IMR-90 (cell line): ENCODE data around the gene TBC1D17. TPM values are rescaled to one million over a fixed set of nuclear protein-coding genes. Genes with fewer than 3 reads are reported as not detected.
A peak's percentile ranks its signal among the peaks of the same experiment; 100 is the strongest.

Source experiments
- ATAC-seq: fragments of 200-7000 bp; cut with Tn5 transposase; 2 replicates; pipeline ENCODE4 v1.9.1; 2020; ENCODE audit warnings: low read depth, mild to moderate bottlenecking, moderate library complexity
- BruUV-seq: library from RNA; stranded (reverse); fragments of 400-500 nt; replicated peaks from 2 replicates; lab custom pipeline; 2021; lab: Mats Ljungman, UMichigan
- CTCF ChIA-PET: fragments of 300-600 bp; formaldehyde crosslinking; extraction: SDS; loops from one replicate; lab custom pipeline; 2021; ENCODE audit warnings: antibody characterized with exemption; lab: Yijun Ruan, JAX
- POLR2A ChIA-PET: fragments of 300-600 bp; sonication (Branson Sonifier 250); formaldehyde crosslinking; loops from one replicate; lab custom pipeline; 2022; ENCODE audit warnings: antibody characterized with exemption; ENCODE audit not compliant: unreplicated experiment; lab: Charles Lee
- DNase-seq: peaks from one replicate; pipeline ENCODE4 v3.0.0; 2013
- H2AFZ ChIP-seq: replicated peaks from 2 replicates; pipeline ENCODE3; 2013; ENCODE audit warnings: low read length, mild to moderate bottlenecking; ENCODE audit not compliant: poor library complexity
- H2AK5ac ChIP-seq: 2 replicates; pipeline ENCODE4 v1.6.1; 2013; ENCODE audit warnings: low read depth, low read length, inconsistent platforms
- H2AK9ac ChIP-seq: replicated peaks from 2 replicates; pipeline ENCODE3; 2013; ENCODE audit warnings: mild to moderate bottlenecking, low read depth, low read length, moderate library complexity; ENCODE audit not compliant: poor library complexity
- H2BK120ac ChIP-seq: 2 replicates; pipeline ENCODE4 v1.6.1; 2013; ENCODE audit warnings: low read depth, low read length, inconsistent platforms
- H2BK15ac ChIP-seq: 3 replicates; pipeline ENCODE4 v1.6.1; 2013; ENCODE audit warnings: low read depth, low read length, inconsistent platforms
- H2BK20ac ChIP-seq: 2 replicates; pipeline ENCODE4 v1.6.1; 2013; ENCODE audit warnings: low read depth, mild to moderate bottlenecking, inconsistent platforms, low read length, moderate library complexity
- H2BK5ac ChIP-seq: 2 replicates; pipeline ENCODE4 v1.6.1; 2013; ENCODE audit warnings: mild to moderate bottlenecking, low read depth, low read length, inconsistent platforms; ENCODE audit not compliant: poor library complexity, severe bottlenecking
- H3K14ac ChIP-seq: replicated peaks from 2 replicates; pipeline ENCODE4 v1.6.1; 2013; ENCODE audit warnings: low read depth, low read length, inconsistent platforms
- H3K18ac ChIP-seq: 2 replicates; pipeline ENCODE4 v1.6.1; 2013; ENCODE audit warnings: low read depth, low read length, control low read depth
- H3K23ac ChIP-seq: 2 replicates; pipeline ENCODE4 v1.6.1; 2013; ENCODE audit warnings: low read depth, low read length, inconsistent platforms
- H3K27ac ChIP-seq: 2 replicates; pipeline ENCODE4 v1.5.1; 2013; ENCODE audit warnings: mild to moderate bottlenecking, control low read depth, low read length; ENCODE audit not compliant: insufficient read depth
- H3K27me3 ChIP-seq: 2 replicates; pipeline ENCODE4 v1.6.1; 2013; ENCODE audit warnings: low read length; ENCODE audit not compliant: control insufficient read depth, insufficient read depth
- H3K36me3 ChIP-seq: 2 replicates; pipeline ENCODE4 v1.6.1; 2013; ENCODE audit warnings: low read length, mixed read lengths; ENCODE audit not compliant: control insufficient read depth, insufficient read depth
- H3K4ac ChIP-seq: 2 replicates; pipeline ENCODE4 v1.6.1; 2013; ENCODE audit warnings: low read depth, low read length, inconsistent platforms
- H3K4me1 ChIP-seq: 2 replicates; pipeline ENCODE4 v1.6.1; 2013; ENCODE audit warnings: low read length, mixed read lengths; ENCODE audit not compliant: control insufficient read depth, insufficient read depth
- H3K4me2 ChIP-seq: 2 replicates; pipeline ENCODE4 v1.6.1; 2013; ENCODE audit warnings: low read depth, mild to moderate bottlenecking, control low read depth, low read length, moderate library complexity
- H3K4me3 ChIP-seq: 2 replicates; pipeline ENCODE4 v1.5.1; 2013; ENCODE audit warnings: low read depth, mild to moderate bottlenecking, control low read depth, low read length, moderate library complexity; ENCODE audit not compliant: insufficient read depth
- H3K56ac ChIP-seq: 2 replicates; pipeline ENCODE4 v1.6.1; 2013; ENCODE audit warnings: low read length, inconsistent platforms; ENCODE audit not compliant: insufficient read depth; ENCODE audit errors: extremely low read depth
- H3K79me1 ChIP-seq, 2 experiments: 2 replicates each; pipeline ENCODE4 v1.6.1; 2013; ENCODE audit warnings: low read length in 2 of 2, inconsistent platforms in 1 of 2, low read depth in 1 of 2
- H3K9ac ChIP-seq: 2 replicates; pipeline ENCODE4 v1.6.1; 2013; ENCODE audit warnings: low read depth, low read length, control low read depth
- H3K9me1 ChIP-seq: 2 replicates; pipeline ENCODE4 v1.6.1; 2013; ENCODE audit warnings: low read length, inconsistent platforms; ENCODE audit not compliant: insufficient read depth
- H3K9me3 ChIP-seq: 2 replicates; pipeline ENCODE4 v1.6.1; 2013; ENCODE audit warnings: low read length; ENCODE audit not compliant: control insufficient read depth, insufficient read depth
- H4K20me1 ChIP-seq: 2 replicates; pipeline ENCODE4 v1.6.1; 2013; ENCODE audit warnings: low read length, inconsistent platforms; ENCODE audit not compliant: insufficient read depth
- H4K5ac ChIP-seq: 2 replicates; pipeline ENCODE4 v1.6.1; 2013; ENCODE audit warnings: mild to moderate bottlenecking, low read depth, low read length, control low read depth
- H4K8ac ChIP-seq, 2 experiments: 2 replicates each; pipeline ENCODE4 v1.6.1; 2013; ENCODE audit warnings: low read depth in 2 of 2, low read length in 2 of 2, control low read depth in 1 of 2, inconsistent platforms in 1 of 2
- H4K91ac ChIP-seq: 2 replicates; pipeline ENCODE4 v1.6.1; 2013; ENCODE audit warnings: low read depth, low read length, inconsistent platforms; ENCODE audit not compliant: insufficient read depth
- CEBPB ChIP-seq: IDR thresholded peaks from 2 replicates; pipeline ENCODE4 v1.6.1; 2012; ENCODE audit warnings: low read depth, low read length, improper control_type of control experiment
- FOS ChIP-seq: fragments of 150-350 bp; IDR thresholded peaks from 2 replicates; pipeline ENCODE4 v1.6.1; 2016; ENCODE audit warnings: low read depth, low read length
- MXI1 ChIP-seq: IDR thresholded peaks from 2 replicates; pipeline ENCODE4 v1.6.1; 2012; ENCODE audit warnings: low read depth, mild to moderate bottlenecking, low read length, moderate library complexity, borderline replicate concordance
- NFE2L2 ChIP-seq: fragments of 150-350 bp; IDR thresholded peaks from 2 replicates; pipeline ENCODE4 v1.6.1; 2016; ENCODE audit warnings: low read depth, mild to moderate bottlenecking, low read length
- USF2 ChIP-seq: fragments of 150-350 bp; IDR thresholded peaks from 2 replicates; pipeline ENCODE4 v1.6.1; 2017; ENCODE audit warnings: mild to moderate bottlenecking, antibody characterized with exemption, low read length, low read depth
- WGBS, 2 experiments: methylation state at CpG; one replicate each; pipeline versions ENCODE4 v1.1.5 to v1.1.7; 2013; ENCODE audit warnings: missing lambda C conversion rate in 2 of 2; ENCODE audit not compliant: insufficient read length in 1 of 2; ENCODE audit errors: extremely low coverage in 2 of 2; 5-methylcytosine and 5-hydroxymethylcytosine counted together
- dilution Hi-C: fragments of 300-500 bp; cut with HindIII; formaldehyde crosslinking; loops from one replicate; pipeline ENCODE4 v1.14.3; 2018; ENCODE audit warnings: low sequenced_read_pairs; ENCODE audit not compliant: unreplicated experiment
- in situ Hi-C: fragments of 300-500 bp; cut with MboI; formaldehyde crosslinking; loops from 3 replicates; pipeline ENCODE4 v1.14.3; 2019; ENCODE audit warnings: low sequenced_read_pairs, inconsistent platforms, mixed read lengths
- intact Hi-C: fragments of 100-400 bp; cut with micrococcal nuclease; formaldehyde crosslinking; loops from 2 replicates; pipeline ENCODE4 v1.10.0; 2022
- polyA plus RNA-seq, 3 experiments: library from polyadenylated mRNA; depleted of rRNA; stranded (reverse); fragments of >200 nt; gene quantifications; 2 replicates each; pipeline ENCODE4 v1.2.3, GENCODE V29; 2012; ENCODE audit warnings: low replicate concordance in 1 of 3
- total RNA-seq: library from RNA; depleted of rRNA; stranded (reverse); fragments of >200 nt; gene quantifications from 2 replicates; pipeline ENCODE4 v1.2.3, GENCODE V29; 2012

Gene TBC1D17
- total and polyA plus RNA-seq, 2 of the 4 experiments (the other 2 are of a cell fraction) = 1.1 to 27.8 TPM

GRCh38 chr19:49892716-49893115 is 15.2 kb downstream of the TBC1D17 start:
- H3K23ac ChIP-seq = no peak overlapping the region
- intact Hi-C loops (no loop called here), in situ Hi-C loops (no loop called here), dilution Hi-C loops (no loop called here)
- H4K91ac ChIP-seq = no peak overlapping the region
- peaks cover 2% of the 10 kb centered on the region; the same call in 1 of the 2 replicates for H3K36me3 ChIP-seq
- no peak overlapping the region for H3K4me2 ChIP-seq
- CTCF ChIA-PET = no interaction called here
- TF ChIP-seq NFE2L2 (no peak), FOS (no peak), USF2 (no peak), MXI1 (no peak), CEBPB (no peak)
- H4K5ac ChIP-seq = no peak overlapping the region
- no peak overlapping the region for H3K14ac ChIP-seq
- peaks cover 8% of the 10 kb centered on the region; the same call in 1 of the 2 replicates for H3K27me3 ChIP-seq
- BruUV-seq = no TSS peak
- H3K79me1 ChIP-seq = no peaks in the 10 kb centered on the region
- H2BK20ac ChIP-seq = no peak overlapping the region
- H3K27ac ChIP-seq = no peak overlapping the region
- H2BK15ac ChIP-seq = no peak overlapping the region
- ATAC-seq (no peak), DNase-seq (no peak)
- H2AK5ac ChIP-seq = no peak overlapping the region
- H3K9me1 ChIP-seq = no peaks in the 10 kb centered on the region
- no peak overlapping the region for H4K8ac ChIP-seq
- H2AFZ ChIP-seq = peak overlapping the region; percentile 63
- no CpG with 5 or more reads among the region's 1 CpG for WGBS, 2 experiments
- H2AK9ac ChIP-seq = peak overlapping the region; percentile 42
- no peak overlapping the region for H3K4ac ChIP-seq
- no peak overlapping the region for H2BK5ac ChIP-seq
- peaks cover 10% of the 10 kb centered on the region for H3K4me1 ChIP-seq
- H2BK120ac ChIP-seq = no peak overlapping the region
- H4K20me1 ChIP-seq = no peaks in the 10 kb centered on the region
- H3K9me3 ChIP-seq = no peaks in the 10 kb centered on the region
- POLR2A ChIA-PET = no interaction called here
- no peak overlapping the region for H3K9ac ChIP-seq
- no peak overlapping the region for H3K18ac ChIP-seq
- no peak overlapping the region for H3K4me3 ChIP-seq
- no peak overlapping the region for H3K56ac ChIP-seq
